Hepatocyte (in vitro differentiated cells): ENCODE data around the gene CCDC83. TPM values are rescaled to one million over a fixed set of nuclear protein-coding genes. Genes with fewer than 3 reads are reported as not detected.

Experiments
- DNase-seq: peaks from one replicate; pipeline ENCODE4 v3.0.0-alpha.2; 2016; ENCODE audit warnings: low spot score
- H2AFZ ChIP-seq: fragments of 200-600 bp; sonication (generic); 2 replicates; pipeline ENCODE4 v1.6.0; 2016; ENCODE audit warnings: antibody characterized with exemption, mild to moderate bottlenecking
- H3K27ac ChIP-seq: fragments of 200-600 bp; sonication (generic); 2 replicates; pipeline ENCODE4 v1.5.1; 2016; ENCODE audit warnings: mild to moderate bottlenecking
- H3K27me3 ChIP-seq: fragments of 200-600 bp; sonication (generic); 2 replicates; pipeline ENCODE4 v1.6.1; 2016
- H3K36me3 ChIP-seq: fragments of 200-600 bp; sonication (generic); replicated peaks from 2 replicates; pipeline ENCODE4 v1.5.1; 2016; ENCODE audit warnings: low read depth; ENCODE audit not compliant: insufficient read depth
- H3K4me1 ChIP-seq: fragments of 200-600 bp; sonication (generic); 2 replicates; pipeline ENCODE4 v1.5.1; 2016; ENCODE audit warnings: mild to moderate bottlenecking, moderate library complexity; ENCODE audit not compliant: insufficient read depth
- H3K4me2 ChIP-seq: fragments of 200-600 bp; sonication (generic); 2 replicates; pipeline ENCODE4 v1.6.0; 2016
- H3K4me3 ChIP-seq: fragments of 200-600 bp; sonication (generic); 2 replicates; pipeline ENCODE4 v1.5.1; 2016; ENCODE audit warnings: mild to moderate bottlenecking
- H3K79me2 ChIP-seq: fragments of 200-600 bp; sonication (generic); 2 replicates; pipeline ENCODE4 v1.6.0; 2017; ENCODE audit warnings: mild to moderate bottlenecking
- H3K9me2 ChIP-seq: fragments of 200-600 bp; sonication (generic); replicated peaks from 2 replicates; pipeline ENCODE4 v1.6.0; 2017; ENCODE audit warnings: mild to moderate bottlenecking; ENCODE audit not compliant: insufficient read depth
- H3K9me3 ChIP-seq: fragments of 200-600 bp; sonication (generic); 2 replicates; pipeline ENCODE4 v1.5.1; 2016; ENCODE audit warnings: low read depth, mild to moderate bottlenecking
- H4K20me1 ChIP-seq: fragments of 200-600 bp; sonication (generic); 2 replicates; pipeline ENCODE4 v1.6.0; 2016; ENCODE audit warnings: mild to moderate bottlenecking; ENCODE audit not compliant: insufficient read depth, poor library complexity, severe bottlenecking
- CTCF ChIP-seq: fragments of 200-600 bp; sonication (generic); IDR thresholded peaks from 2 replicates; pipeline ENCODE4 v1.5.1; 2016; ENCODE audit warnings: antibody characterized with exemption, mild to moderate bottlenecking; ENCODE audit not compliant: poor library complexity
- EZH2 ChIP-seq: fragments of 200-600 bp; sonication (generic); IDR thresholded peaks from 2 replicates; pipeline ENCODE4 v1.6.1; 2016; ENCODE audit warnings: antibody characterized with exemption, mild to moderate bottlenecking, borderline replicate concordance
- EZH2phosphoT487 ChIP-seq: fragments of 200-600 bp; sonication (generic); IDR thresholded peaks from one replicate; pipeline ENCODE4 v1.6.1; 2018; ENCODE audit warnings: antibody characterized with exemption, mild to moderate bottlenecking, low read depth, moderate library complexity; ENCODE audit not compliant: unreplicated experiment, severe bottlenecking
- WGBS: methylation state at CpG from one replicate; pipeline ENCODE4 v1.1.6; 2016; ENCODE audit warnings: low lambda C conversion rate; ENCODE audit errors: missing lambda C conversion rate; 5-methylcytosine and 5-hydroxymethylcytosine counted together
- polyA plus RNA-seq: library from polyadenylated mRNA; unstranded; fragments of >200 nt; fragmentation: Nextera tagmentation; extraction: Ambion mirVana; gene quantifications from 2 replicates; pipeline ENCODE4 v1.2.1, GENCODE V29; 2016
- total RNA-seq: library from RNA; depleted of rRNA; stranded (reverse); fragments of >200 nt; gene quantifications from 2 replicates; pipeline ENCODE4 v1.2.3, GENCODE V29; 2014

The CCDC83 gene
- total RNA-seq (not detected in 2 replicates), polyA plus RNA-seq (not detected in 2 replicates)

- H3K27ac ChIP-seq, result peak within 1 kb of the TSS; percentile 94
- H2AFZ ChIP-seq, result peak within 1 kb of the TSS; percentile 85
- H3K9me3 ChIP-seq, result no peaks in the 10 kb centered on the region
- no peaks in the 10 kb centered on the region for H3K36me3 ChIP-seq
- no peaks in the 10 kb centered on the region for H4K20me1 ChIP-seq
- peaks cover 4% of the 10 kb centered on the region for H3K79me2 ChIP-seq
- H3K4me1 ChIP-seq, result peaks cover 8% of the 10 kb centered on the region
- DNase-seq, result no peak
- no peaks in the 10 kb centered on the region for H3K27me3 ChIP-seq
- TF ChIP-seq EZH2phosphoT487, result no peak
- TF ChIP-seq EZH2, result no peak
- no peak for TF ChIP-seq CTCF
- peak within 1 kb of the TSS; percentile 83 for H3K4me2 ChIP-seq
- 36% methylated on average over 13 of the region's 13 CpGs for WGBS
- peak within 1 kb of the TSS; percentile 46 for H3K4me3 ChIP-seq
- no peaks in the 10 kb centered on the region for H3K9me2 ChIP-seq
These were observed at the start of gene CCDC83 for GRCh38 chr11:85855341-85855656. TSS of gene CCDC83 (plus strand) at chr11:85855383. CDS start at chr11:85865124, 9,741 bp downstream.

DNA sequence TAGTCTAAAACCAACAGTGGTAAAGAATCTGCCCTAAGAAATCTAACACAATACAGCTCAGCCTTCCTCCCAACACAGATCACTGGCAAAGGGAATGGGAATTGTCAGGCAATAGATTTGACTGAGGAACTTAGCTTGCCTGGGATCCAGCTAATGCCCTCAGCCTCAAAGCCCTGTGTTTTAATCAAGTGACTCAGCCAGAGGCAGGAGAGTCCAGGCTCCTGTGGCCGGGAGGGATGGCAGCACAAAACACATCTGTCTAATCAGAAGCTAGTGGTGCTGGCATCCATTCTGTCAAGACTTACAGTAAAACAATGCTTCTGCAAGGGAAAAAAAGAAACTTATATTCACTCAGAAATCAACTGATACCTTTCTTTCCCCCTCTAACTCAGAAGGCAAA lies 49.8 kb upstream of the CCDC83 start:
- H3K36me3 ChIP-seq, result no peaks in the 10 kb centered on the region
- H3K79me2 ChIP-seq, result peaks cover 28% of the 10 kb centered on the region
- whole genome bisulfite sequencing, result 50% methylated on average over 1 of the region's 1 CpG
- no peak overlapping the region for H3K27ac ChIP-seq
- H3K4me3 ChIP-seq, result no peak overlapping the region
- no peaks in the 10 kb centered on the region for H3K27me3 ChIP-seq
- no peak overlapping the region for H3K4me2 ChIP-seq
- no peaks in the 10 kb centered on the region for H3K9me3 ChIP-seq
- no peaks in the 10 kb centered on the region for H3K9me2 ChIP-seq
- DNase-seq, result no peak
- no peaks in the 10 kb centered on the region for H4K20me1 ChIP-seq
- H2AFZ ChIP-seq, result no peak overlapping the region
- TF ChIP-seq CTCF, result no peak
- no peak for TF ChIP-seq EZH2phosphoT487
- no peak for TF ChIP-seq EZH2
- H3K4me1 ChIP-seq, result peaks cover under 1% of the 10 kb centered on the region

- Histone ChIP-seq H3K36me3 (no peaks in the 10 kb centered on the region), H3K9me2 (no peaks in the 10 kb centered on the region), H3K27me3 (no peaks in the 10 kb centered on the region), H4K20me1 (no peaks in the 10 kb centered on the region), H3K4me1 (no peaks in the 10 kb centered on the region), H3K27ac (no peak overlapping the region), H2AFZ (no peak overlapping the region), H3K9me3 (no peaks in the 10 kb centered on the region), H3K4me2 (no peak overlapping the region), H3K79me2 (peaks cover 28% of the 10 kb centered on the region), H3K4me3 (no peak overlapping the region)
- DNase-seq, result no peak
- TF ChIP-seq EZH2 (no peak), CTCF (no peak), EZH2phosphoT487 (no peak)
These were observed 49.2 kb upstream of the CCDC83 start for GRCh38 chr11:85806016-85806415.

- no peak overlapping the region for H2AFZ ChIP-seq
- DNase-seq, result no peak
- no peaks in the 10 kb centered on the region for H3K36me3 ChIP-seq
- no peak overlapping the region for H3K27ac ChIP-seq
- H3K4me1 ChIP-seq, result no peaks in the 10 kb centered on the region
- H3K79me2 ChIP-seq, result peaks cover 28% of the 10 kb centered on the region
- no peak overlapping the region for H3K4me3 ChIP-seq
- no peaks in the 10 kb centered on the region for H3K9me3 ChIP-seq
- H4K20me1 ChIP-seq, result no peaks in the 10 kb centered on the region
- H3K27me3 ChIP-seq, result no peaks in the 10 kb centered on the region
- TF ChIP-seq EZH2phosphoT487 (no peak), EZH2 (no peak), CTCF (no peak)
- 82% methylated on average over 2 of the region's 2 CpGs for WGBS
- no peaks in the 10 kb centered on the region for H3K9me2 ChIP-seq
- no peak overlapping the region for H3K4me2 ChIP-seq
These were observed 48.3 kb upstream of the CCDC83 start for GRCh38 chr11:85806876-85807275.
